Measurements from ENCODE around the gene YY1.

GRCh38 chr14:100306101-100306997 lies 67.4 kb downstream of the YY1 start, which contains the start of gene SLC25A29:
- no peak for TF ChIP-seq CTCF (conservative IDR thresholded peaks at IDR 0.05)
- TF ChIP-seq ZFX (IDR thresholded peaks at IDR 0.05) = no peak

Data from C4-2B (cell line).